Smooth muscle cell (in vitro differentiated cells): ENCODE results near the gene FBLN2. TPM values are rescaled to one million over a fixed set of nuclear protein-coding genes. Genes with fewer than 3 reads are reported as not detected.

Source experiments
- DNase-seq: peaks from one replicate; lab custom pipeline; 2025; ENCODE audit not compliant: unreplicated experiment; lab: John Stamatoyannopoulos, UW
- H2AFZ ChIP-seq: fragments of 200-600 bp; sonication (generic); 2 replicates; pipeline ENCODE4 v1.6.0; 2016; ENCODE audit warnings: antibody characterized with exemption, low read depth, mild to moderate bottlenecking
- H3F3A ChIP-seq: fragments of 200-600 bp; sonication (generic); 2 replicates; pipeline ENCODE4 v1.6.0; 2017; ENCODE audit warnings: antibody characterized with exemption, low read depth
- H3K27ac ChIP-seq: fragments of 200-600 bp; sonication (generic); 2 replicates; pipeline ENCODE4 v1.5.1; 2016; ENCODE audit warnings: low read depth, mild to moderate bottlenecking
- H3K27me3 ChIP-seq: fragments of 200-600 bp; sonication (generic); 2 replicates; pipeline ENCODE4 v1.6.1; 2016; ENCODE audit warnings: low read depth, mild to moderate bottlenecking
- H3K36me3 ChIP-seq: fragments of 200-600 bp; sonication (generic); 2 replicates; pipeline ENCODE4 v1.5.1; 2016; ENCODE audit warnings: low read depth
- H3K4me1 ChIP-seq: fragments of 200-600 bp; sonication (generic); 2 replicates; pipeline ENCODE4 v1.5.1; 2016; ENCODE audit warnings: low read depth
- H3K4me2 ChIP-seq: fragments of 200-600 bp; sonication (generic); 2 replicates; pipeline ENCODE4 v1.6.0; 2016; ENCODE audit warnings: mild to moderate bottlenecking
- H3K4me3 ChIP-seq: fragments of 200-600 bp; sonication (generic); 2 replicates; pipeline ENCODE4 v1.5.1; 2016; ENCODE audit warnings: mild to moderate bottlenecking
- H3K79me2 ChIP-seq: fragments of 200-600 bp; sonication (generic); 2 replicates; pipeline ENCODE4 v1.6.0; 2016; ENCODE audit warnings: low read depth, mild to moderate bottlenecking
- H3K9ac ChIP-seq: fragments of 200-600 bp; sonication (generic); 2 replicates; pipeline ENCODE4 v1.6.0; 2016; ENCODE audit warnings: low read depth
- H3K9me3 ChIP-seq: fragments of 200-600 bp; sonication (generic); replicated peaks from 2 replicates; pipeline ENCODE4 v1.5.1; 2016; ENCODE audit warnings: low read depth
- H4K20me1 ChIP-seq: fragments of 200-600 bp; sonication (generic); 2 replicates; pipeline ENCODE4 v1.6.0; 2016; ENCODE audit warnings: low read depth
- WGBS: methylation state at CpG from one replicate; pipeline ENCODE4 v1.1.7; 2016; ENCODE audit warnings: low lambda C conversion rate; 5-methylcytosine and 5-hydroxymethylcytosine counted together
- polyA plus RNA-seq: library from polyadenylated mRNA; unstranded; fragments of >200 nt; fragmentation: Nextera tagmentation; extraction: Ambion mirVana; gene quantifications from 2 replicates; pipeline ENCODE4 v1.2.1, GENCODE V29; 2016
- total RNA-seq: library from RNA; depleted of rRNA; stranded (reverse); fragments of >200 nt; gene quantifications from 2 replicates; pipeline ENCODE4 v1.2.3, GENCODE V29; 2014
- TF ChIP-seq, protein P1 (sequence below): fragments of 200-600 bp; sonication (generic); IDR thresholded peaks from 2 replicates; pipeline ENCODE4 v1.5.1; 2017; ENCODE audit warnings: borderline replicate concordance, mild to moderate bottlenecking, antibody characterized with exemption; ENCODE audit not compliant: insufficient read depth, poor library complexity, severe bottlenecking

The FBLN2 gene
- total and polyA plus RNA-seq, 2 experiments from 2014 or later, result 159 to 390 TPM

DNA sequence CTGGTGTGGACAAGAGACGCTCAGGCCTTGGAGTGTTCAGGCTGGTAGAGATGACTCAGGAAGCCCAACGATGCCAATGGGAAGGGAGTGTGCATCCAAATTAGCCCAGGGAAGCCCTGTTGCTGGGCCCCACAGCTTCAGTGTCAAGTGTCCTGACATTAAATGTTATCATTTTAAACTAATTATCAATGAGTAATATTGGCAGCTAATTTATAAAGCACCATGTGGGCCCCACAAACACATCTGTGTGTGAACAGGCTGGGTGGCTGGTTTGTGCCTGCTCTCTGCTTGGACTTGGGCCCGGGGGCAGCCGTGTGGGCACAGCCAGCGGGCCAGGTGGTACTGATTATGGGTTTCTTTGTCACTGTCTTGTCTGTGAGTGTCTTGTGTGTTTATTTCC lies 15.0 kb downstream of the FBLN2 start:
- H4K20me1 ChIP-seq, result peaks cover 98% of the 10 kb centered on the region
- DNase-seq, result no peak
- H3K4me2 ChIP-seq, result no peak overlapping the region
- H3K27ac ChIP-seq, result no peak overlapping the region
- no peak overlapping the region for H3K9ac ChIP-seq
- H3K4me3 ChIP-seq, result no peak overlapping the region
- TF ChIP-seq, protein P1, sequence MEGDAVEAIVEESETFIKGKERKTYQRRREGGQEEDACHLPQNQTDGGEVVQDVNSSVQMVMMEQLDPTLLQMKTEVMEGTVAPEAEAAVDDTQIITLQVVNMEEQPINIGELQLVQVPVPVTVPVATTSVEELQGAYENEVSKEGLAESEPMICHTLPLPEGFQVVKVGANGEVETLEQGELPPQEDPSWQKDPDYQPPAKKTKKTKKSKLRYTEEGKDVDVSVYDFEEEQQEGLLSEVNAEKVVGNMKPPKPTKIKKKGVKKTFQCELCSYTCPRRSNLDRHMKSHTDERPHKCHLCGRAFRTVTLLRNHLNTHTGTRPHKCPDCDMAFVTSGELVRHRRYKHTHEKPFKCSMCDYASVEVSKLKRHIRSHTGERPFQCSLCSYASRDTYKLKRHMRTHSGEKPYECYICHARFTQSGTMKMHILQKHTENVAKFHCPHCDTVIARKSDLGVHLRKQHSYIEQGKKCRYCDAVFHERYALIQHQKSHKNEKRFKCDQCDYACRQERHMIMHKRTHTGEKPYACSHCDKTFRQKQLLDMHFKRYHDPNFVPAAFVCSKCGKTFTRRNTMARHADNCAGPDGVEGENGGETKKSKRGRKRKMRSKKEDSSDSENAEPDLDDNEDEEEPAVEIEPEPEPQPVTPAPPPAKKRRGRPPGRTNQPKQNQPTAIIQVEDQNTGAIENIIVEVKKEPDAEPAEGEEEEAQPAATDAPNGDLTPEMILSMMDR, result no peak
- H3K4me1 ChIP-seq, result peaks cover 18% of the 10 kb centered on the region
- H3K36me3 ChIP-seq, result no peaks in the 10 kb centered on the region
- whole genome bisulfite sequencing, result 87% methylated on average over 5 of the region's 5 CpGs
- H3K9me3 ChIP-seq, result no peaks in the 10 kb centered on the region
- no peak overlapping the region for H2AFZ ChIP-seq
- peaks cover 96% of the 10 kb centered on the region for H3K79me2 ChIP-seq
- no peaks in the 10 kb centered on the region for H3K27me3 ChIP-seq
- H3F3A ChIP-seq, result peaks cover 6% of the 10 kb centered on the region

DNA sequence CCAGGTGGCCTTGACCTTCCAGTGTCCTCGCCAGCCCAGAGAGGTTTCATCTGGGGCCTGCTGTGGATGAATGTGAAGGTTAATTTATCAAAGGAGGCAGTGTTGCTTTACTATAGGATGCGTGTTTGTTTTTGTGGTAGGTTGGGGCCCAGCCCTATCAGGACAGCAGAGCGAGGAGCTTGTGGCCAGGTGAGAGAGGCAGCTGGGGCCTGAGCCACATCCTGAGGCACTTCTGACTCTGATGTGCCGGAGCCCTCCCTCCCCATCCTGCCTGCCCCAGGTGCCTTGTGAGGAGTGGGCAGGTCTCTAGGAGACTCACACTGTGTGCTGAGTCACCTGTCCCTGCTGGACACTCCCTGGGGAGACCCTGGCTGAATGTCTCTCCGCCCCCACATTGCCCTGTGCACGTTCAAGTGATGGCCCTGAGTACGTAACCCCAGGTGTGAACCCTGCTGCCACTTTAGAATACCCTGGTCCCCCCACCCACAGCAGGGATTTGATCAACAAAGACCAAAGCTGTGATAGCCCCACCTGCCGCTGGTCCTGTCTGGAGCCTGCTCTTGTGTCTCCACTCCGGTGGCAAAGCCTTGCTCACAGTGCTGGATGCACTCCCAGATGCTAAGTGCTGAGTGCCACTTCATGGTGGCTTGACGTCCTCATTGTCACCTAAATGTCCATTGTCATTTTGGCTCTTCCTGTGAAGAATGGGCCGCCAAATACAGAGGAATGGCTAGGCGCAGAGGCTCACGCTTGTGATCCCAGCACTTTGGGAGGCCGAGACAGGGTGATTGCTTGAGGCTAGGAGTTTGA lies 16.0 kb downstream of the FBLN2 start:
- TF ChIP-seq, protein P1, result no peak
- Histone ChIP-seq H4K20me1 (peaks cover 98% of the 10 kb centered on the region), H3K27me3 (no peaks in the 10 kb centered on the region), H3K4me1 (peaks cover 19% of the 10 kb centered on the region), H3K9me3 (no peaks in the 10 kb centered on the region), H3K79me2 (peaks cover 97% of the 10 kb centered on the region), H2AFZ (no peak overlapping the region), H3K4me3 (no peak overlapping the region), H3K27ac (no peak overlapping the region), H3K9ac (no peak overlapping the region), H3F3A (peaks cover 2% of the 10 kb centered on the region), H3K36me3 (no peaks in the 10 kb centered on the region), H3K4me2 (no peak overlapping the region)
- 86% methylated on average over 13 of the region's 14 CpGs for WGBS
- DNase-seq, result no peak

- WGBS, result 70% methylated on average over 17 of the region's 17 CpGs
- no peak for DNase-seq
- Histone ChIP-seq H3K9me3 (no peaks in the 10 kb centered on the region), H3K9ac (no peak overlapping the region), H3K79me2 (peaks cover 91% of the 10 kb centered on the region), H3F3A (no peaks in the 10 kb centered on the region), H3K36me3 (no peaks in the 10 kb centered on the region), H2AFZ (no peak overlapping the region), H3K4me2 (no peak overlapping the region), H3K27ac (no peak overlapping the region), H3K27me3 (no peaks in the 10 kb centered on the region), H4K20me1 (peaks cover 100% of the 10 kb centered on the region), H3K4me1 (peaks cover 19% of the 10 kb centered on the region), H3K4me3 (no peak overlapping the region)
- TF ChIP-seq, protein P1, result no peak
These were observed 16.9 kb downstream of the FBLN2 start for GRCh38 chr3:13565581-13566452.
